Ovary (tissue), 9 donors: Measurements from ENCODE around the gene PCED1B. TPM values are rescaled to one million over a fixed set of nuclear protein-coding genes. Genes with fewer than 3 reads are reported as not detected.

Experiments
- DNase-seq, 5 donors: peaks; one replicate each; pipeline ENCODE4 v3.0.0-alpha.2; 2019 to 2020
- H3K27ac ChIP-seq, 2 donors: fragments of 200-600 bp; one replicate each; pipeline versions ENCODE4 v1.5.1 to v1.8.0; 2019 to 2022
- H3K27me3 ChIP-seq: fragments of 200-600 bp; one replicate; pipeline ENCODE4 v1.8.0; 2022
- H3K36me3 ChIP-seq: fragments of 200-600 bp; sonication (generic); one replicate; pipeline ENCODE4 v1.5.1; 2019
- H3K4me1 ChIP-seq: one replicate; pipeline ENCODE4 v1.8.1; 2013; ENCODE audit warnings: mild to moderate bottlenecking, moderate library complexity; ENCODE audit not compliant: insufficient read depth
- H3K4me3 ChIP-seq: fragments of 200-600 bp; sonication (generic); one replicate; pipeline ENCODE4 v1.5.1; 2017
- H3K9me3 ChIP-seq, 2 donors: fragments of 200-600 bp in 1 of 2; sonication (generic) in 1 of 2; one replicate each; pipeline versions ENCODE4 v1.5.1 to v1.8.1; 2013 to 2019; ENCODE audit warnings: mild to moderate bottlenecking in 1 of 2, moderate library complexity in 1 of 2
- EP300 ChIP-seq: sonication (generic); formaldehyde crosslinking; IDR thresholded peaks from one replicate; pipeline ENCODE4 v1.6.1; 2017; ENCODE audit warnings: antibody characterized with exemption
- POLR2A ChIP-seq: fragments of 450-650 bp; IDR thresholded peaks from one replicate; pipeline ENCODE4 v1.6.1; 2017; ENCODE audit warnings: antibody characterized with exemption, mild to moderate bottlenecking, moderate library complexity
- WGBS, 3 donors: extraction: QIAGEN DNeasy Blood & Tissue Kit in 1 of 3; methylation state at CpG; one replicate each; pipeline versions ENCODE4 v1.1.5 to v1.1.7; 2013 to 2017; 5-methylcytosine and 5-hydroxymethylcytosine counted together
- intact Hi-C, 4 donors: fragments of 100-400 bp; cut with DNase I; formaldehyde crosslinking; loops; one replicate each; pipeline versions ENCODE4 v1.11.0 to v1.15.1; 2022 to 2023
- polyA plus RNA-seq, 2 donors: library from polyadenylated mRNA; stranded (reverse); fragments of 200-250 nt in 1 of 2; fragments of 350-450 nt in 1 of 2; fragmentation: Illumina TruSeq in 1 of 2; extraction: RNeasy Lipid Tissue Mini Kit (QIAGEN cat#74804) in 1 of 2; gene quantifications; one replicate each; pipeline ENCODE4 v1.2.3, GENCODE V29; 2013 to 2014
- total RNA-seq, 7 donors: library from RNA; depleted of rRNA in 2 of 7; stranded (reverse); fragments of >200 nt in 2 of 7; fragmentation: NEBNext Ultra II Directional in 3 of 7; extraction: Animal tissue kit (Norgen Biotek cat#: 25700) in 3 of 7; gene quantifications; one replicate each; pipeline versions ENCODE4 v1.1.0 to v1.2.4, GENCODE V29; 2016 to 2023
- TF ChIP-seq, protein P1 (sequence below), 3 donors: fragments of 450-650 bp in 2 of 3; fragments of 200-600 bp in 1 of 3; IDR thresholded peaks; one replicate each; pipeline versions ENCODE4 v1.5.1 to v1.8.0; 2016 to 2022; ENCODE audit warnings: antibody characterized with exemption in 3 of 3, mild to moderate bottlenecking in 1 of 3
- donor health status: DM: no; HTN: no; CAD: no; lungs with moderate emphysema.
- donor health status: DM: no; HTN: no; CAD: no.
- donor health status: Bipolar disorder and iron deficiency.
- donor health status: DM: yes; HTN: yes; CAD: no.
- donor health status: DM: no; HTN: no; CAD: no.
- donor health status: DM: yes; HTN: yes; CAD: no.

The PCED1B gene
- total and polyA plus RNA-seq, 9 donors: 9.9 to 27.2 (median 13.0) TPM

DNA sequence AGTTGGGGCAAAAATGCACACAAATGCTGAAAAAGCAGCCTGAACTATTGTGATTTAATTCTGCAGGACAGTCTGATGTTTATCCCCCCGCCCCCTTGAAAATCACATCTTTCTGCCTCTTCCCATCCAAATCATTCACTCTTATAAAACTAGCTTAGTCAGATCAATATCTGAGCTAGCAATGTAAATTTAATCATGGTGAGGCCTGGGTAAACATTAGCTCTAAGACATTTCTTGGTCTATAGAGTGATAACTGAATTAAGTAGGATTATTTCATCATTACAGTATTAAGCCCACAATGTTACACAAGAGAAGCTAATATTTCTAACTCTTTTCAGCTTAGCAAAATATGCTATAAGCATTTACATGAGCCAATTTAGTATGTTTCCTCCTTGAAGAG, 9.1 kb upstream of the PCED1B start:
- Histone ChIP-seq H3K27ac (no peak overlapping the region), H3K36me3 (no peaks in the 10 kb centered on the region), H3K9me3 (no peaks in the 10 kb centered on the region), H3K4me3 (no peak overlapping the region), H3K27me3 (no peaks in the 10 kb centered on the region), H3K4me1 (peaks cover 4% of the 10 kb centered on the region)
- no peak for TF ChIP-seq POLR2A
- TF ChIP-seq EP300: no peak
- TF ChIP-seq, protein P1, sequence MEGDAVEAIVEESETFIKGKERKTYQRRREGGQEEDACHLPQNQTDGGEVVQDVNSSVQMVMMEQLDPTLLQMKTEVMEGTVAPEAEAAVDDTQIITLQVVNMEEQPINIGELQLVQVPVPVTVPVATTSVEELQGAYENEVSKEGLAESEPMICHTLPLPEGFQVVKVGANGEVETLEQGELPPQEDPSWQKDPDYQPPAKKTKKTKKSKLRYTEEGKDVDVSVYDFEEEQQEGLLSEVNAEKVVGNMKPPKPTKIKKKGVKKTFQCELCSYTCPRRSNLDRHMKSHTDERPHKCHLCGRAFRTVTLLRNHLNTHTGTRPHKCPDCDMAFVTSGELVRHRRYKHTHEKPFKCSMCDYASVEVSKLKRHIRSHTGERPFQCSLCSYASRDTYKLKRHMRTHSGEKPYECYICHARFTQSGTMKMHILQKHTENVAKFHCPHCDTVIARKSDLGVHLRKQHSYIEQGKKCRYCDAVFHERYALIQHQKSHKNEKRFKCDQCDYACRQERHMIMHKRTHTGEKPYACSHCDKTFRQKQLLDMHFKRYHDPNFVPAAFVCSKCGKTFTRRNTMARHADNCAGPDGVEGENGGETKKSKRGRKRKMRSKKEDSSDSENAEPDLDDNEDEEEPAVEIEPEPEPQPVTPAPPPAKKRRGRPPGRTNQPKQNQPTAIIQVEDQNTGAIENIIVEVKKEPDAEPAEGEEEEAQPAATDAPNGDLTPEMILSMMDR (IDR thresholded peaks at IDR 0.05): no peak
- 93 to 97% (median 97%) methylated on average over 1 of the region's 1 CpG for WGBS, 3 donors
- intact Hi-C loops: no loop called here
- DNase-seq: no peak

DNA sequence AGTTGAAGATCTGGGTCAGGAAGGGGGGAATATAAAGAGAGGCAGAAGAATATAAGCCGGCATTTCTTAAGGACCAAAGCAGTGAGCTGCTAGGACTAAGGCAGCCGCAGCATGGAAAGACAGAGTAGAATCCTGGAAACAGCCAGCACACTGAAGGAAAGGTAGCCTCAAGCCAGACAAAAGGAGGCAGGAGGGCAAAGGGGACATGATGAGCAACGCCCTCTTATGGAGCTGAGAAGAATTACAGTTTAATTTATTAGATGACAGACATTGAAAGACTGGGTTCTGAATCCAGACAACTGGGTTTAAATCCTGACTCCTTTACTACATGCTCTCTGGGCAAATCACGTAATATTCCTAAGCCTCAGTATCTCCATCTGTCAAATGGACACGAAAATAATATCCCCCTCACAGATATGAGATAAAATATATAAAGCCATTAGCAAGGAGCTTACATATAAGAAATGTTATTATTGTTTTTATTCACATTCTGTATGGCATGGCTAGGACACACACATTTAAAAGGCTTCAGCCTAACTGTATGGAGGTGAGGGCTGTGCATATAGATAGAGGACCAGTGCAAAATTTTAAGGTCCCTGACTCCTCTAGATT, 8.1 kb upstream of the PCED1B start:
- TF ChIP-seq, protein P1 (IDR thresholded peaks at IDR 0.05): no peak
- TF ChIP-seq POLR2A (no peak), EP300 (no peak)
- Histone ChIP-seq H3K36me3 (no peaks in the 10 kb centered on the region), H3K9me3 (no peaks in the 10 kb centered on the region), H3K27ac (no peak overlapping the region), H3K4me3 (no peak overlapping the region), H3K4me1 (peaks cover 1% of the 10 kb centered on the region), H3K27me3 (no peaks in the 10 kb centered on the region)
- intact Hi-C loops: no loop called here
- 63 to 71% (median 71%) methylated on average over 5 of the region's 5 CpGs for WGBS, 3 donors
- DNase-seq: no peak

GRCh38 chr12:47073951-47074350, 5.5 kb upstream of the PCED1B start:
- TF ChIP-seq POLR2A: no peak
- no peak for TF ChIP-seq EP300
- TF ChIP-seq, protein P1 (IDR thresholded peaks at IDR 0.05): no peak
- intact Hi-C loops: no loop called here
- Histone ChIP-seq H3K9me3 (no peaks in the 10 kb centered on the region), H3K4me1 (peaks cover 10% of the 10 kb centered on the region), H3K36me3 (no peaks in the 10 kb centered on the region), H3K27ac (no peak overlapping the region), H3K4me3 (no peak overlapping the region), H3K27me3 (no peaks in the 10 kb centered on the region)
- DNase-seq: no peak
- 71 to 85% (median 77%) methylated on average over 3 of the region's 3 CpGs for WGBS, 3 donors

GRCh38 chr12:47074757-47075156, 4.7 kb upstream of the PCED1B start:
- 92 to 97% (median 95%) methylated on average over 2 of the region's 2 CpGs for WGBS, 3 donors
- Histone ChIP-seq H3K9me3 (no peaks in the 10 kb centered on the region), H3K36me3 (no peaks in the 10 kb centered on the region), H3K4me1 (peaks cover 10% of the 10 kb centered on the region), H3K27me3 (no peaks in the 10 kb centered on the region), H3K4me3 (no peak overlapping the region), H3K27ac (no peak overlapping the region)
- intact Hi-C loops: no loop called here
- TF ChIP-seq, protein P1 (IDR thresholded peaks at IDR 0.05): no peak
- no peak for TF ChIP-seq POLR2A
- TF ChIP-seq EP300: no peak
- DNase-seq: no peak
